Measurements from ENCODE around the gene UCHL3.
"Not testable (repeated sequence)": the region's sequence is repeated elsewhere in the genome, so short reads cannot be mapped to it uniquely, and the experiment has no call there.

The UCHL3 gene
- 2.4 to 4.1 reads per million in 2 donors for total RNA-seq

- DNase-seq, result peak; percentile 93 to 97 (median 96)
Measured at GRCh38 chr13:75549262-75550158, at the start of gene UCHL3. Gene UCHL3, plus strand, starts transcription at chr13:75549791. Its CDS starts 30 bp downstream, at chr13:75549821.

- no peak for DNase-seq
Measured at GRCh38 chr13:75505327-75505726, 44.3 kb upstream of the UCHL3 start.

GRCh38 chr13:75506018-75506417 lies 43.6 kb upstream of the UCHL3 start:
- DNase-seq, result no peak

- no peak for DNase-seq
Measured at GRCh38 chr13:75507027-75508001, 42.3 kb upstream of the UCHL3 start.

- DNase-seq, result no peak
Measured at GRCh38 chr13:75508002-75508548, 41.5 kb upstream of the UCHL3 start.

GRCh38 chr13:75511051-75511625 lies 38.5 kb upstream of the UCHL3 start:
- peak in 1 of 5 experiments; percentile 9 for DNase-seq

GRCh38 chr13:75512253-75512652 lies 37.3 kb upstream of the UCHL3 start:
- no peak for DNase-seq

- DNase-seq, result no peak
Measured at GRCh38 chr13:75513271-75513670, 36.3 kb upstream of the UCHL3 start.

GRCh38 chr13:75514080-75514995 lies 35.3 kb upstream of the UCHL3 start:
- no peak for DNase-seq

GRCh38 chr13:75518439-75519088 lies 31.0 kb upstream of the UCHL3 start:
- no peak for DNase-seq

GRCh38 chr13:75521956-75522355 lies 27.6 kb upstream of the UCHL3 start:
- DNase-seq, result no peak

- no peak for DNase-seq
Measured at GRCh38 chr13:75530549-75530961, 19.0 kb upstream of the UCHL3 start.

- no peak for DNase-seq
Measured at GRCh38 chr13:75533861-75534260, 15.7 kb upstream of the UCHL3 start.

GRCh38 chr13:75537401-75538365 lies 11.9 kb upstream of the UCHL3 start, which contains the start of gene COMMD6:
Gene COMMD6, minus strand, starts transcription at chr13:75537841. Its CDS starts 36 bp downstream, at chr13:75537805.
- DNase-seq, result peak; percentile 31 to 85 (median 56)

- no peak for DNase-seq
Measured at GRCh38 chr13:75541287-75541686, 8.3 kb upstream of the UCHL3 start.

- DNase-seq, result no peak
Measured at GRCh38 chr13:75541961-75542360, 7.6 kb upstream of the UCHL3 start.

GRCh38 chr13:75544681-75545330 lies 4.8 kb upstream of the UCHL3 start:
- DNase-seq, result no peak

- not testable (repeated sequence) for DNase-seq
Measured at GRCh38 chr13:75545386-75545785, 4.2 kb upstream of the UCHL3 start.

- DNase-seq, result no peak
Measured at GRCh38 chr13:75547917-75548316, 1.7 kb upstream of the UCHL3 start.

Data from T-helper 2 cell (primary cell).